Measurements from ENCODE around the gene SATB2.

- no peak for TF ChIP-seq CTCF (IDR thresholded peaks at IDR 0.05 in 8 of 11, conservative IDR thresholded peaks at IDR 0.05 in 3 of 11)
- no peak for TF ChIP-seq POLR2AphosphoS5 (IDR thresholded peaks at IDR 0.05)
- no peak for TF ChIP-seq POLR2A (IDR thresholded peaks at IDR 0.05)
Observed at GRCh38 chr2:199309973-199310372, 147.8 kb downstream of the SATB2 start.

Data from spleen (tissue), 7 donors.